Measurements from ENCODE around the gene LENG9.

LENG9 gene

DNA sequence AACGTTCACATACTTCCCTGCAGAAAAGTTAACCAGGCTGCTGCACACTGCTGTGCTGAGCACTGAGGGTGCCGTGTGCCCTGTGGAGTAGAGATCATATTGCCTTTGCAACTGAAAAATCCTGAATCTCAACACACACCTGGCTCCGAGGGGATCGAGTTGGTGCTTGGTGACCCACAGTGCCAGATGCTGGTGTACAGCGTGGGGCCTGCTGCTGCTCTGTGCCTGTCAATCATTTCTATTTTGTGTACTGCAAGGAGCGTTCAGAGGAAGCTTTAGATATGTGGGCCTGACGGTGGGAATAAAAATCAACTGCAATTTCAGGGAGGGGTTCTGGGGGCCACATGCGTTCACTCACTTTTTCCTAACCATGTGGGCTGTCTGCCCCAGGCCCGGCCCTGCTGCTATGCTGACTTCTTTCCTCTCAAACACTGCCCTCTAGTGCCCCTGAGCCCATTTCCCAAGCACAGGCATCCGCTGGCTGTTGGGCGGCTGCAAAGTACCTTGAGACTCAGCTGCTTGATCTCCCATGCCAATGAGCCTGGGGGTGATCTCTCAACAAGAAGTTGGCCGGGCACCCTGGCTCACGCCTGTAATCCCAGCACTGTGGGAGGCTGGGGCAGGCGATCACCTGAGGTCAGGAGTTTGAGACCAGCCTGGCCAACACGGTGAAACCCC lies 24.3 kb downstream of the LENG9 start:
- DNase-seq (ENCODE audit: low spot score) = peak; percentile 10

- no peak for DNase-seq (ENCODE audit: low spot score)
Measured at GRCh38 chr19:54436628-54437252, 26.8 kb downstream of the LENG9 start.

- no peak for DNase-seq (ENCODE audit: low spot score)
Measured at GRCh38 chr19:54436031-54436523, 27.5 kb downstream of the LENG9 start.

- no peak for DNase-seq (ENCODE audit: low spot score)
Measured at GRCh38 chr19:54435551-54436016, 28.0 kb downstream of the LENG9 start.

GRCh38 chr19:54434873-54435214 lies 28.7 kb downstream of the LENG9 start:
- no peak for DNase-seq (ENCODE audit: low spot score)

DNA sequence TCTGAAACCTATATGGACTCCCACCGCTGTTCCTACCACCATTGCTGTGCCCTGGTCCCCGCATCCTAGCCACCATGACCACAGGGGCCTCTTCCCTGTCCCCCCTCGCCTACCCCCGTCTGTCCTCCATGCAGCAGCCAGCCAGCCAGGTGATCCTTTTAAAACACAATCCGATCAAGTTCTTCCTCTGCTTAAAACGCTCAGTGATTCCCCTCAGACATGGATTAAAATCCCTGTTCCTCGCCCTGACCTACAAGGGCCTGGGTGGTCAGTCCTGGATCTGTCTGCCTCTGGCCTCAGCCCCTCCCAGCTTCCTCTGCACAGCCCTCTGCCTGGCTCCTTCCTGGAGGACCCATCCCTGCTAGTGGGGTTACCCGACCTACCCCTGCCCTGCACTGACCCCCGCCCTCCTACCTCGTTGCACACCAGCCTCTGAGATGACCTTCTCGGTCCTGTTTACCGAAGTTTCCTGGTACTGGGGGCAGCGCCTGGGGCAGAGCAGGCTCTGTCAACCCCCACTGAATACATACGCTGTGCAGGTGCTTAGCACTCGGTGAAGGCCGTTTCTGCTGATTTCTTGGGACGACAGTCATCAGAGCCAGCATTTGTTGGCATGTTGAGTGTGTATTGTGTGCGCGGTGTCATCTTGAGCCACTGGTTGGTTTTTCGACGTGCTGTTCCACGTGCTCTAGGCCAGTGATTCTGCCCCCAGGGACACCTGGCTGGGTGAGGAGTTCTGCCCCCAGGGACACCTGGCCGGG lies 29.3 kb downstream of the LENG9 start:
- DNase-seq (ENCODE audit: low spot score) = no peak

DNA sequence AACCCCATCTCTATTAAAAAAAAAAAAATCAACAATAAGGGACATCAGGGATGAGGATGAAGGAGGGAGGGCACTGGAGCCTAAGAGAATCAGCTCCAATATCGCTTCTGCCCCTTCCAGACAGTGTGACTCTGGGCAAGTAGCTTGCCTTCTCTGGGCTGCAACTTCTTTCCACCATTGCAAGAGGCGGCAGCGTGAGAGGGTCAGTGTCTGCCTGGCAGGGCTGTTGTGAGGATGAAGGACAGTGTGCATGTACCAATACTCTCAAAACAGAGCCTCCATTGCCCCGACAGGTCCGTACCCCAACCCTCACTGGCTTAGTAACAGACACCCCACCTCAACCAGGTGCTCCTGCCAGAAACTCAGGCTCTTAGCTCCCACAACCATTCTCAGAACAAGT lies 29.9 kb downstream of the LENG9 start:
- no peak for DNase-seq (ENCODE audit: low spot score)

DNA sequence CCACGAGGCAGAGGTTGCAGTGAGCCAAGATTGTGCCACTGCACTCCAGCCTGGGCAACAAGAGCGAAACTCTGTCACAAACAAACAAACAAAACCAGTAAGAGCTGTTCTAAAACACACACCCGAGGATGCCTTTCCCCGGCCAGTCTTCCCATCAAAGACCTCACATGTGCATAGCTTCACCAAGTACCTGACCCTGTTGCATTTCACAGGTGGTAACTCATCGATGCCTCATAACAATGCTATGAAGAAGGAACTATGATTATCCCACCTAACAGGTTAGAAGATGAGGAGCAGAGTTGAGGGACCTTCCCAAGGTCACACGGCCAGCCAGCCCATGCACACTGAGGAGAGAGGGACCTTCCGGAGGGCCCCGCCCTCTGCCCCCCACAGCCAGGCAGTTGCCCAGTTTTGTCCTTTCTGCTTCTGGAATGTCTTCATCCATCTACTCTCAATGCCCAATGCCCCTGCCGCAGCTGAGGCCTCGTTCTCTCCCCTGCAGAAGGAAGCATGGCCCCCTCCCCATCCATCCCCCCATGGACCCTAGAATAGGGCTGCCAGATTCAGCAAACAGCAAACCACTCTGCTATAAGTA lies 31.3 kb downstream of the LENG9 start:
- no peak for DNase-seq (ENCODE audit: low spot score)

GRCh38 chr19:54431255-54431838 lies 32.2 kb downstream of the LENG9 start:
- DNase-seq (ENCODE audit: low spot score) = no peak

DNA sequence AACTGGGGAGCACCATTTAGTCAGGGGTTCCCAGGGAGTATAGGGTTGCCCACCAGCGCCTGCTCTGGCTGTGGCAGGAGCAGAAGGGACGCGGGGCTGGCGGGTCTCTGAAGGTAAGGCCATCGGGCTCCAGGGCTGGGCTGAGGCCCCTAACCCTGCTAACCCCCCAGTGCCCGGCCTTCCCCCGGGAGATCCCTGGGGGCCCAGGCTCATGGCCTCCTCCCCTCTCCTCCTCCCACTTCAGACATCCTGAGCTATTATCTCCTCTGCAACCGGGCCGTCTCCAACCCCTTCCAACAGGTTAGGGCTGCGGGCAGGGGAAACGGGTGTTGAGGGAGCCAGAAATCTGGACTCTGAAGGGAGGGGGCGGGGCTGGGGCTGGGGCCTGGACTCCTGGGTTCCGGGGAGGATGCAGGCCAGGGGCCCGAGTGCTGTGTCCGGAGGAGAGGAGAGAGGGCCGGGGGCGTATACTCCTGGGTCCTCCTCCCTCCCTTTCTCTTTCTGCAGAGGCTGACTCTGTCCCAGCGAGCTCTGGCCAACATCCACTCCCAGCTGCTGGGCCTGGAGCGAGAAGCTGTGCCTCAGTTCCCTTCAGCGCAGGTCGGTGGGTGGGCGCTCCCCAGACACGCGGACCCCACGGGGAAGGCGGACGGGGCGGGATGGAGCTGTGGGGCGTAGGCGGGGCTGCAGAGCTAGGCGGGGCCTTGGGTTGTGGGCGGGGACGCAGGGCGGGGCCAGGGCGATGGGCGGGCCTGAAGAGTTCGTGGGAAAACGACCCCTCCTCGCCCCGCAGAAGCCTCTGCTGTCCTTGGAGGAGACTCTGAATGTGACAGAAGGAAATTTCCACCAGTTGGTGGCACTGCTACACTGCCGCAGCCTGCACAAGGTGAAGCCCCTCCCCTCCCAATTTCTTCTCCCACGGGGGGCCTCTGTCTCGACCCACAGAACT lies 33.0 kb downstream of the LENG9 start:
- DNase-seq (ENCODE audit: low spot score) = peak; percentile 6

DNA sequence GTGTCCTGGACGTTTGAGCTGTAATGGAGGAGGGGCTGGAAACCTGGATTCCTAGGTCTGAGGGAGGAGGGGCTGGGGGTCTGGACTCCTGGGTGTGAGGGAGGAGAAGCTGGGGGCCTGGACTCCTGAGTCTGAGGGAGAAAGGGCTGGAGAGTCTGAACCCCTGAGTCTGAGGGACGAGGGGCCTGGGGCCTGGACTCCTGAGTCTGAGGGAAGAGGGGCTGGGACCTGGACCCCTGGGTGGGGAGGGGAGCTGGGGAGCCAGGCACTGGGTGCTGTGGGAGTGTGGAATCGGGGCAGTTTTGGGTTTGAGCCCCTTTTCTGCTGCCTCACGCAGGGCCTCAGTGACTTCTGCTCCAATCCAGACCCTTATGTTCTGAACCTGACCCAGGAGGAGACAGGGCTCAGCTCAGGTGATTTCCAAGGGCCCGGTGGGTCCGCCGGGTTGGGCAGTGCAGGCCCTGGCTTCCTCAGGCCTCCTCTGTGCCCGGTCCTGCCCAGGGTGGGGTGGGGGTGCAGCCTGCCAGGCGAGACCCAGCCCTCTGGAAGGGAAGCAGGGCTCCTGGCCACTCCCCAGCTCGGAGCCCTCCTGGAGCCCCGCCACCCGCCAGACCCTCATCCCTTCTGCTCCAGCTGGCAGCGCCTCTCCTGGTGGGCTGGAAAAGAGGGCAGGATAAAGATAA lies 33.9 kb downstream of the LENG9 start:
- no peak for DNase-seq (ENCODE audit: low spot score)

GRCh38 chr19:54429176-54429495 lies 34.4 kb downstream of the LENG9 start:
- DNase-seq (ENCODE audit: low spot score) = no peak

DNA sequence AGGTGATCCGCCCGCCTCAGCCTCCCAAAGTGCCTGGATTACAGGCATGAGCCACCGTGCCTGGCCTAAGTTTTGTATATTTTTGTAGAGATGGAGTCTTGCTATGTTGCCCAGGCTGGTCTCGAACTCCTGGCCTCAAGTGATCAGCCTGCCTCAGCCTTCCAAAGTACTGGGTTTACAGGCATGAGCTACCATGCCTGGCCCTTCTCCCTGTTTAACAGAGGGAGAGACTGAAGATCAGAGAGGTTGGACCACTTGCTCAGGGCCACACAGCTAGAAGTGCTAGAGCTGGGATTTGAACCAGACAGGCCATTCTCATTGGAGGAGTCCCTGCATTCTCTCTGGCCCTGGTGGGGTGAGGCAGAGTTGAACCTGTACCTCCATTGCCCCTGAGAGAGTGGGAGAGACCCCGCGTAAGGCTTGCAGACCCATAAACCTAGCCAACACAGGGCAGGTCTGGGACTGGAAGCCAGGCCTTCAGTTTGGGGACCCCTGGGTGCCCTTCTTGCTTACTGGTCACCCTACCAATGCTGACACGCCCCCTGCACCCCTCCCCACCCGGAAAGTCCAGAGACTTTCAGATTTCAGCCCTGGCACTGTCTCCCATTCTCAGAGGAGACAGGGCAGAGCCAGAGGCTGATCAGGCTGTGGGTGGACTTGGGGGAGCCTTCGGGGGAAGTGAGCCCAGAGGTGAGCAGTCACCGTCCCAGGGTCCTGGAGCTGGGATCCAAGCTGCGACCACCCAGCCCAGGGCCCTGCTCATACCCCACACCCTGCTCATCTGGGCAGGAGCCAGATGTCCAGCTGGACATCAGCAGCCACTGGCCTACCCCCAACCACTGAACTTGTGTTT lies 35.0 kb downstream of the LENG9 start:
- no peak for DNase-seq (ENCODE audit: low spot score)

- no peak for DNase-seq (ENCODE audit: low spot score)
Measured at GRCh38 chr19:54427586-54427985, 36.0 kb downstream of the LENG9 start.

- DNase-seq (ENCODE audit: low spot score) = no peak
Measured at GRCh38 chr19:54426291-54426931, 37.2 kb downstream of the LENG9 start.

DNA sequence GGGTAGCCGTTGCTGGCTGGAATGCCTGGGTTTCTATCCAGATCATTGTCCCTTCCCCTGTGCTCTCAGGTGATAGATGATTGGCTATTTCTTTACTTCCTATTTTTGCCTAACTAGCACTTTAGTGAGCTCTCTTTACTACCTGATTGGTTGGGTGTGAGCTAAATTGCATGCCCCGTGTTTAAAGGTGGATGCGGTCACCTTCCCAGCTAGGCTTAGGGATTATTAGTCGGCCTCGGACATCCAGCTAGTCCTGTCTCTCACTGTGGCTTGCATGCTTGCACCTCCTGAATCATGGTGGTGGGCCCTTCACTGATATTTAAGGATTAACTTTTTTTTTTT lies 38.2 kb downstream of the LENG9 start:
- DNase-seq (ENCODE audit: low spot score) = no peak

GRCh38 chr19:54424660-54425381 lies 38.8 kb downstream of the LENG9 start:
- no peak for DNase-seq (ENCODE audit: low spot score)

DNA sequence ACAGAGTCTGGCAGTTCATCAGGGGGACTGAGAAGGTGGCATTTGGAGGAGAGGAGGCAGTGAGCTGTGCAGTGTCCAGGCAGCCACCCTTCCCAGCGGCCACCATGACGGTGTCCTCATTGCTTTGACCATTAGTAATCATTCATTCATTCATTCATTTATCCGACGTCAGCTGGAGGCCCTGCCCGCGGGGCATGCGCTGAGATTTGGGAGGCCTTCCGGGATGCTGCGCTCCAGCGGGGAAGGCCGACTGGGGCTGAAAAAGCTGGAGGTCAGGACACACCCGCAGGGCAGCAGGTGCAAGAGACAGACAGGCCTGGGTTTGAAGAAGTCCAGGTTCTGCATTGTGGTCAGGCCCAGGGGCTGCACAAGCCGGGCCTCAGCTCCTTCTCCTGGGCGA lies 39.4 kb downstream of the LENG9 start:
- no peak for DNase-seq (ENCODE audit: low spot score)

GRCh38 chr19:54422136-54422535 lies 41.4 kb downstream of the LENG9 start:
- no peak for DNase-seq (ENCODE audit: low spot score)
